ENCODE results near the gene CD96.
"Not testable (repeated sequence)": the region's sequence is repeated elsewhere in the genome, so short reads cannot be mapped to it uniquely, and the experiment has no call there.

CD96 gene

GRCh38 chr3:111672461-111672860 lies 130.5 kb downstream of the CD96 start:
- not testable (repeated sequence) for DNase-seq (ENCODE audit: low read depth in 2 of 2)

- no peak for DNase-seq (ENCODE audit: low read depth in 2 of 2)
These were observed 133.8 kb downstream of the CD96 start for GRCh38 chr3:111675846-111676210.

- no peak for DNase-seq (ENCODE audit: low read depth in 2 of 2)
These were observed 134.4 kb downstream of the CD96 start for GRCh38 chr3:111676211-111677006.

DNA sequence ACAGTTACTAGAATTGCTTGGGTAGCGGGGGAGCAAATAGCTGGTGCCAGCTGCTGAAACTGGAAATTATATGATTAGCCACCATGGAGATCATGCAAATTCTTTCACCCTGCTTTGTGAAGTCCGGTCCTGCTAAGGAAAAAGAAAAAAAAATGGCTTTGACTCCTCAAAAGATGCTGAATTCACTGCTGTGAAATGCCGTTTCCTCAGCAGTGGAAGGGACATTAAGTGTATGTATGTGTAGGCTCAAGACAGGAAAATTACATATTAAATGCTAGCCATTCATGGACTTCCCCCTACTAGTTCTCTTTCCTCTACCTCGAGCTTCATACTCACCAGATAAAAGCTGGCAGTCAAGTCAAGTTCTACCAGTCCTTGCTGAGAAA lies 135.0 kb downstream of the CD96 start:
- no peak for DNase-seq (ENCODE audit: low read depth in 2 of 2)

GRCh38 chr3:111681661-111682426 lies 139.8 kb downstream of the CD96 start:
- DNase-seq (ENCODE audit: low read depth in 2 of 2), result no peak

GRCh38 chr3:111684640-111685039 lies 142.6 kb downstream of the CD96 start:
- no peak for DNase-seq (ENCODE audit: low read depth in 2 of 2)

DNA sequence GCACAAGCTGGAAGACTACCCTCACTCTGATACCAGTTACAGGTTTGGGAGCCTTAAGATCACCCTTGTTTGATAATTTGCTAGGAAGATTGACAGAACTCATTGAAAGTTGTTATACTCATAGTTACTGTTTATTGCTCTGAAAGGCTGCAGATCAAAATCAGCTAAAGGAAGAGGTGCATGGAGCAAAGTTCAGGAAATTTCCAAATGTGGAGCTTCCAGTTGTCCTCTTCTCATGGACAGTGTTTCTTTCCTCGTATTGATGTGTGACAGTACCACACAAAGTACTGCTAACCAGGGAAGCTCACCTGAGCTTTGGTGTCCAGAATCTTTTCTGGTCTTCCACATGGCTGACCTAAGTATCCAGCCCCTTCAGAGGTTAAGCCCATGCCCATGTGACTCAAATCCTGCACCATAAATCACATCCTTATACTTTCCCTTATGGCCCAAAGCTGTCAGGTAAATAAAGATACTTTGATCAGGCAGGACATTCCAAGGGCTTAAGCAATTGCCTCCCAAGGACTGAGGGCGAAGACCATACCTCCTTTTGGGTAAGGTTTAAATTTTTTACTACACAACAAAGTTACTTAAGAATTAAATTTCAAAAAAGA lies 146.3 kb downstream of the CD96 start:
- DNase-seq (ENCODE audit: low read depth in 2 of 2), result no peak

DNA sequence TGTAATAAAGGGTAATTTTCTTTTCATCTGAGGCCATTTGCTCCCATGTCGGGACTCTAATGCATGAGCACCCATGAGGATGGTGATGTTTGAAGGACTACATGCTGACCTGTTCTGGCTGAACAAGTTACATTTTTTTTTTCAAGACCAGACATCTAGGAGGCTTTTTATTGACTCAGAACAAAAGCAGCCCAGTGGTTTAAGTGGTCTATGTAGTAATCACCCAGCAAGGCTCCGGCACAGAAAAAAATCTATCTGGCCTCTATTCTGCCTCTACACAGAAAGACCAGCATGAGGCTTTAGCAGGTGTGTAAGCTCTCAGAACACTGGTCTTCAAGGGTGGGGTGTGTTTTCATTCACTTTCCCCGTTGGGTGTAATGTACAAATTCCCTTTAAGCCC lies 148.2 kb downstream of the CD96 start:
- DNase-seq (ENCODE audit: low read depth in 2 of 2), result no peak

- DNase-seq (ENCODE audit: low read depth in 2 of 2), result no peak
These were observed 149.4 kb downstream of the CD96 start for GRCh38 chr3:111691293-111691909.

DNA sequence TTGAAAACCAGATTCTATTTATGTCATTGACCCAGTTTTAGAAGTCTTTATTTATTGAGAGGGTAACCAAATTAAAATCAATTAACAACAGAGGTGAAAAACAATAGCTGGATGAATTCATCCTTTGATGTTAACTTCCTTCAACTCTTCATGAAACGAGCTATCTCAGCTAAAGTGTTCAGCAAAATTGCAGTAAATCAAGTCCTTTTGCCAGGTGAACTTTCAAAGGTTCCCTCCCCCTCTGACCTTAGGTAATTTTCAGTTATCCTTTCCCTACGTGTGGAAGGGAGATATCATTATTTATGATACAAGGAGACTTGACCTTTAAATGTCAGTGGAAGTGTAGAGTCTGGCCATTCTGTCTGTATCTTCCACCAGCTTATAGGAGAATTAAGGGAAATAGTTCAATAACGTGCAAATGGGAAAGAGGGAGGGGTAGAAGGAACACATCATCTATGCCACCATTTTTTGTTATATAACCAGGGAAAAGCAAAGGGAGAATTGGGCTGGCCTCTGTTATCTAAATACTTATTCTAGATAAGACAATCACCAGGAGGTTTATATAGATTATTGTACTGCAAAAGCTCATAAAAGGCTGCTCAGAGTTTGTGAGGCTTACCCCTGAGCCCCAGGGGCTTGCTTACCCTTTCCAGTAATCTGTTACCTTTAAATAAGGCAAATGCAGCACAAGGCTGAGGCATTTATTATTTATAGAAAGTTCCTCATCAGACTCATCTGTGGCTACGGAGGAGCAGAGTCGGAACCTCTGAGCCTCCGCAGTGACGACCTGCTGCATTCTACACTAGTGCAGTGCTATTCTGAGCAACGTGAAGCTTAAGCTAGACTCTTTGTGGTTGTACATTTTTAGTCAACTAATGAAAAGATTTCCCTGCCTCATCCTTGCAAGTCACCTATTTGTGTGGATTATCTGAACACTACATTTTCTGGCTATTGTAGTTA lies 150.9 kb downstream of the CD96 start:
- no peak for DNase-seq (ENCODE audit: low read depth in 2 of 2)

GRCh38 chr3:111694471-111694870 lies 152.5 kb downstream of the CD96 start:
- no peak for DNase-seq (ENCODE audit: low read depth in 2 of 2)

DNA sequence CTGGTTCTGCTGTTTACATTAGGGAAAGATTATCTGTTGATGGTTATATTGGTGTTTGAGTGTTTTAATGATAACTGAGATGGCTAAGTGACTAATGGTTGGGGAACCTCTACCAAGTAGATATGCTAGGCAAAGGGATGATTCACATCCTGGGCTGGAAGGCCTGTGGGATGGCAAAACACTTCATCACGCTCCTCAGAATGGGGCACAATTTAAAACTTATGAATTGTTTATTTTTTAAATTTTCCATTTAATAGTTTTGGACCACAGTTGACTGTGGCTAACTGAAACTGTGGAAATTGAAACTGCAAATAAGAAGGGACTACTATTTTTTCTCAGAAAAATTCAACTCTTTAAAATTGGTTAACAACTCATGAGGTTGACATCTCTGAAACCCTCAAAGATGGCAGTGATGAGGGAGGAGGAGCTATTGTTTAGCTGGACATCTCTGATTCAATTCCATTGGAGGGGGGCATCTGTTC lies 153.7 kb downstream of the CD96 start:
- no peak for DNase-seq (ENCODE audit: low read depth in 2 of 2)

DNA sequence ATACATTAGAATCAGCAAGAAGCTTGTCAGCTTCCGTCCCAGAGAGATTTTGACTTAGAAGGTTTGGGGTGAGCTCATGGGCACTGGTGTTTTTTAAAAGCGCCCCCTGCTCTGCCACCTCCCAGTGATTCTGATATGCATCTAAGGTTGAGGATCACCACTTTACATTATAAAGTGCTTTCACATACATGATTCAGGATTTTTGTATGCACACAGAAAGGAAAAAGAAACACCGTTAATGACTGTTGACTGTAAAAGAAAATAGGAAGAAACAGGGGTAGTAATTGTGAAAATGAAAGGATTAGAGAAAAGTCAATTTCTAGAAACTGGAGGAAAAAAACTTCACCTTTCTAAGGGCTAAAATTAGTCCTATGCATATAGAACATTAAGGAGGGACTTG lies 158.1 kb downstream of the CD96 start:
- no peak for DNase-seq (ENCODE audit: low read depth in 2 of 2)

- DNase-seq (ENCODE audit: low read depth in 2 of 2), result no peak
These were observed 159.4 kb downstream of the CD96 start for GRCh38 chr3:111701292-111701906.
